GM21526 (cell line): ENCODE data around the gene EIF2D.
"Not testable (repeated sequence)": the region's sequence is repeated elsewhere in the genome, so short reads cannot be mapped to it uniquely, and the experiment has no call there.

Source experiments
- ATAC-seq: cut with Tn5 transposase; IDR thresholded peaks from one replicate; pipeline ENCODE4 v1.9.1; 2021; ENCODE audit warnings: moderate library complexity; ENCODE audit not compliant: unreplicated experiment, low FRiP score

Gene EIF2D

GRCh38 chr1:206636671-206637070, 24.4 kb upstream of the EIF2D start:
- ATAC-seq: no peak

GRCh38 chr1:206635978-206636345, 23.7 kb upstream of the EIF2D start:
- ATAC-seq: no peak

- ATAC-seq: peak; percentile 84
Measured at GRCh38 chr1:206635080-206635977, 23.1 kb upstream of the EIF2D start, which contains the start of gene DYRK3. DYRK3 (plus strand) TSS chr1:206635536; CDS start chr1:206635704, 168 bp downstream.

GRCh38 chr1:206634365-206635079, 22.3 kb upstream of the EIF2D start:
- ATAC-seq: no peak

- no peak for ATAC-seq
Measured at GRCh38 chr1:206633708-206634121, 21.4 kb upstream of the EIF2D start.

- ATAC-seq: no peak
Measured at GRCh38 chr1:206631085-206631509, 18.8 kb upstream of the EIF2D start.

- ATAC-seq: no peak
Measured at GRCh38 chr1:206628916-206629315, 16.7 kb upstream of the EIF2D start.

- not testable (repeated sequence) for ATAC-seq
Measured at GRCh38 chr1:206626396-206626795, 14.1 kb upstream of the EIF2D start.

GRCh38 chr1:206609229-206609991, 2.9 kb downstream of the EIF2D start:
- no peak for ATAC-seq

- no peak for ATAC-seq
Measured at GRCh38 chr1:206608108-206608698, 4.1 kb downstream of the EIF2D start.

- ATAC-seq: no peak
Measured at GRCh38 chr1:206606867-206607266, 5.4 kb downstream of the EIF2D start.

GRCh38 chr1:206604861-206605260, 7.4 kb downstream of the EIF2D start:
- ATAC-seq: no peak

GRCh38 chr1:206600527-206600926, 11.7 kb downstream of the EIF2D start:
- no peak for ATAC-seq

GRCh38 chr1:206596319-206596666, 16.0 kb downstream of the EIF2D start:
- ATAC-seq: no peak

GRCh38 chr1:206595581-206596318, 16.5 kb downstream of the EIF2D start:
- no peak for ATAC-seq

GRCh38 chr1:206593351-206593925, 18.8 kb downstream of the EIF2D start:
- ATAC-seq: no peak

- ATAC-seq: no peak
Measured at GRCh38 chr1:206591696-206592095, 20.6 kb downstream of the EIF2D start.

- ATAC-seq: no peak
Measured at GRCh38 chr1:206591226-206591625, 21.0 kb downstream of the EIF2D start.

- ATAC-seq: no peak
Measured at GRCh38 chr1:206590025-206590758, 22.1 kb downstream of the EIF2D start.
